ENCODE results near the gene ADI1.

- TF ChIP-seq CTCF (IDR thresholded peaks at IDR 0.05) (no peak), POLR2A (IDR thresholded peaks at IDR 0.05) (no peak)
These were observed 46.4 kb downstream of the ADI1 start for GRCh38 chr2:3472966-3473365.

All from adrenal gland (tissue), 5 donors.